Kidney epithelial cell (primary cell): ENCODE results near the gene CLIC4. TPM values are rescaled to one million over a fixed set of nuclear protein-coding genes. Genes with fewer than 3 reads are reported as not detected.

Source experiments
- DNase-seq: peaks from one replicate; pipeline ENCODE4 v3.0.0-alpha.2; 2010; ENCODE audit warnings: low read depth
- H3K27me3 ChIP-seq: 2 replicates; pipeline ENCODE4 v1.6.0; 2011; ENCODE audit warnings: low read length; ENCODE audit not compliant: control insufficient read depth, insufficient read depth
- H3K36me3 ChIP-seq: 2 replicates; pipeline ENCODE4 v1.5.1; 2011; ENCODE audit warnings: low read length; ENCODE audit not compliant: control insufficient read depth, insufficient read depth
- H3K4me3 ChIP-seq: 2 replicates; pipeline ENCODE4 v1.5.1; 2011; ENCODE audit warnings: low read depth, mild to moderate bottlenecking, control low read depth, low read length
- CTCF ChIP-seq: IDR thresholded peaks from 2 replicates; pipeline ENCODE4 v1.5.1; 2011; ENCODE audit warnings: mild to moderate bottlenecking, moderate library complexity, low read length, control low read depth, inconsistent platforms; ENCODE audit not compliant: insufficient read depth, poor library complexity, severe bottlenecking
- total RNA-seq: library from RNA; depleted of rRNA; stranded (reverse); fragments of >200 nt; gene quantifications from 2 replicates; pipeline ENCODE4 v1.2.3, GENCODE V29; 2015

The CLIC4 gene
- total RNA-seq, 1 donor from 2014 or later: 224 TPM

- H3K36me3 ChIP-seq: no peaks in the 10 kb centered on the region
- no peak for DNase-seq
- no peak overlapping the region for H3K4me3 ChIP-seq
- no peaks in the 10 kb centered on the region for H3K27me3 ChIP-seq
- TF ChIP-seq CTCF: no peak
Measured at GRCh38 chr1:24855474-24855873, 110.2 kb downstream of the CLIC4 start.

GRCh38 chr1:24856787-24857506 lies 111.7 kb downstream of the CLIC4 start:
- no peak for TF ChIP-seq CTCF
- no peak for DNase-seq
- Histone ChIP-seq H3K4me3 (no peak overlapping the region), H3K36me3 (no peaks in the 10 kb centered on the region), H3K27me3 (peaks cover 10% of the 10 kb centered on the region)

DNA sequence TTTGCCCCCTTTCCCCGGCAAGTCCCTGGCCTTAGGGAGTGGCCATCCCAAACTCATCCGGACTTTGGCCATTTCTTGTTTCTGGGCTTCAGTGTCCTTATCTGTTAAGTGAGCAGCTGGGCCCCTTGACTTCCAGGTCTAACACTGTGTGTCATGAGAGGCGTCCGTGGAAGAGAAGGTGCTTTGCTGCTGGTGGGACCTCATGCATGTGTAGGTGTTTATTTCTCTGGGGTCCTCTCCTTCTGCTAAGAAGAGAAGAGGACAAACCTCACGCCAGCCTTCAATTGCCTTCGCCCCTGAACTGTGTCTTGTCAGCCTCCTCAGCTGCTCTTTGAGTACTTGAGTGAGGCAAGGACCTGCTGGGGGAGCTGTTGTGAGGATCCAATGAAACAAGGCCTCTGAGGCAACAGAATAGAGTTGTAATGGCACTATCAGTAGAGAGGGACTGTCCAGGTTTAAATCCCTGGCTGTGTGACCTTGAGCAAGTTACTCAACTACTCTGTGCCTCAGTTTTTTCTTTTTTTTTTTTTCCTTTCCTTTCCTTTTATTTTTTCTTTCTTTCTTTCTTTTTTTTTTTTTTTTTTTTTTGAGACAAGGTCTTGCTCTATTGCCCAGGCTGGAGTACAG lies 112.4 kb downstream of the CLIC4 start:
- TF ChIP-seq CTCF: no peak

DNA sequence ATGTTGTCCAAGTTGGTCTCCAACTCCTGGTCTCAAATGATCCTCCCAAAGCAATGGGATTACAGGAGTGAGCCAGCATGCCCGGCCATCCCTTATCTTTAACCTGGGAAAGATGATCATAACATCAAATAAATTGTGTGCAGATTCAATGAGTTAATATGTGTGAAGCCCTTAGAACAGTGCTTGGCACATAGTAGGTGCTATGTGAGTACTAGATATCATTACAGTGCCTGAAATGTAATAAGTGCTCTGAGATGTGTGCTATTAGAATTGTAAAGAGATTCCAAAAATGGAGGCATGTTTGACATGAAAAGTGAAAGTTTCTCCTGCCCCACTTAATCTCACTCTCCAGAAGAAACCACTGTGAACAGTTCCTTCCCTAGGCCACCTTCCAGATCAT lies 113.0 kb downstream of the CLIC4 start:
- Histone ChIP-seq H3K36me3 (no peaks in the 10 kb centered on the region), H3K27me3 (peaks cover 19% of the 10 kb centered on the region), H3K4me3 (no peak overlapping the region)
- DNase-seq: no peak
- TF ChIP-seq CTCF: no peak

More for the DNA sequence above, 112.4 kb downstream of the CLIC4 start:
- no peak overlapping the region for H3K4me3 ChIP-seq
- no peak for DNase-seq
- H3K36me3 ChIP-seq: no peaks in the 10 kb centered on the region
- peaks cover 15% of the 10 kb centered on the region for H3K27me3 ChIP-seq

GRCh38 chr1:24859063-24860010 lies 114.1 kb downstream of the CLIC4 start:
- Histone ChIP-seq H3K27me3 (peaks cover 19% of the 10 kb centered on the region), H3K4me3 (no peak overlapping the region), H3K36me3 (no peaks in the 10 kb centered on the region)
- TF ChIP-seq CTCF: no peak
- no peak for DNase-seq
